Mesenchymal stem cell (in vitro differentiated cells and primary cell): Measurements from ENCODE around the gene FGR.

Experiments
- DNase-seq: peaks from one replicate; pipeline ENCODE4 v3.0.0-alpha.2; 2013
- H2AFZ ChIP-seq: one replicate; pipeline ENCODE4 v1.6.1; 2013; ENCODE audit warnings: low read depth, mild to moderate bottlenecking, control low read depth, inconsistent platforms, low read length, moderate library complexity
- H2AK5ac ChIP-seq: 2 replicates; pipeline ENCODE4 v1.6.1; 2013; ENCODE audit warnings: low read length, moderate library complexity, mild to moderate bottlenecking, inconsistent platforms; ENCODE audit not compliant: severe bottlenecking
- H2BK120ac ChIP-seq: one replicate; pipeline ENCODE4 v1.6.1; 2013; ENCODE audit warnings: low read depth, mild to moderate bottlenecking, inconsistent platforms, low read length, moderate library complexity
- H2BK12ac ChIP-seq, 2 experiments: one replicate each; pipeline ENCODE4 v1.6.1; 2013; ENCODE audit warnings: inconsistent platforms in 2 of 2, low read length in 2 of 2, mild to moderate bottlenecking in 2 of 2, moderate library complexity in 2 of 2, control low read depth in 1 of 2
- H2BK15ac ChIP-seq: one replicate; pipeline ENCODE4 v1.6.1; 2013; ENCODE audit warnings: mild to moderate bottlenecking, low read depth, inconsistent platforms; ENCODE audit not compliant: poor library complexity, severe bottlenecking
- H2BK5ac ChIP-seq: 2 replicates; pipeline ENCODE4 v1.6.1; 2013; ENCODE audit warnings: low read depth, mild to moderate bottlenecking, low read length, control low read depth, inconsistent platforms; ENCODE audit not compliant: poor library complexity, severe bottlenecking
- H3K14ac ChIP-seq, 2 experiments: one replicate each; pipeline ENCODE4 v1.6.1; 2013; ENCODE audit warnings: inconsistent platforms in 2 of 2, low read length in 2 of 2, control low read depth in 1 of 2, mild to moderate bottlenecking in 1 of 2, moderate library complexity in 1 of 2
- H3K18ac ChIP-seq, 2 experiments: one replicate each; pipeline ENCODE4 v1.6.1; 2013; ENCODE audit warnings: inconsistent platforms in 2 of 2, low read length in 2 of 2, control low read depth in 1 of 2, low read depth in 1 of 2, mild to moderate bottlenecking in 1 of 2
- H3K23ac ChIP-seq, 2 experiments: one replicate each; pipeline ENCODE4 v1.6.1; 2013; ENCODE audit warnings: inconsistent platforms in 2 of 2, low read length in 2 of 2, mild to moderate bottlenecking in 2 of 2, moderate library complexity in 2 of 2, control low read depth in 1 of 2
- H3K27ac ChIP-seq: 2 replicates; pipeline ENCODE4 v1.5.1; 2013; ENCODE audit warnings: mild to moderate bottlenecking, moderate library complexity, low read length, control low read depth, inconsistent platforms; ENCODE audit not compliant: poor library complexity, severe bottlenecking
- H3K27me3 ChIP-seq, 2 experiments: 2 replicates each; pipeline versions ENCODE4 v1.6.1 to v1.7.0; 2013; ENCODE audit warnings: low read length in 2 of 2, mild to moderate bottlenecking in 2 of 2, moderate library complexity in 2 of 2, control low read depth in 1 of 2, inconsistent platforms in 1 of 2; ENCODE audit not compliant: control insufficient read depth in 1 of 2, insufficient read depth in 1 of 2
- H3K36me3 ChIP-seq, 2 experiments: 2 replicates each; pipeline versions ENCODE4 v1.6.1 to v1.7.0; 2013; ENCODE audit warnings: low read length in 2 of 2, control low read depth in 1 of 2, inconsistent platforms in 1 of 2, low read depth in 1 of 2, mild to moderate bottlenecking in 1 of 2; ENCODE audit not compliant: insufficient read depth in 2 of 2, control insufficient read depth in 1 of 2
- H3K4ac ChIP-seq, 2 experiments: one replicate each; pipeline ENCODE4 v1.6.1; 2013; ENCODE audit warnings: inconsistent platforms in 2 of 2, low read length in 2 of 2, mild to moderate bottlenecking in 2 of 2, moderate library complexity in 2 of 2, control low read depth in 1 of 2, low read depth in 1 of 2
- H3K4me1 ChIP-seq: 2 replicates; pipeline ENCODE4 v1.6.1; 2013; ENCODE audit warnings: low read depth, low read length, control low read depth; ENCODE audit not compliant: control insufficient read depth, insufficient read depth
- H3K4me2 ChIP-seq: 2 replicates; pipeline ENCODE4 v1.6.1; 2013; ENCODE audit warnings: low read length, mild to moderate bottlenecking, inconsistent platforms; ENCODE audit not compliant: poor library complexity, severe bottlenecking
- H3K4me3 ChIP-seq, 2 experiments: 2 replicates each; pipeline versions ENCODE4 v1.5.1 to v1.7.0; 2013; ENCODE audit warnings: low read length in 2 of 2, mild to moderate bottlenecking in 2 of 2, control low read depth in 1 of 2, low read depth in 1 of 2; ENCODE audit not compliant: insufficient read depth in 1 of 2
- H3K79me1 ChIP-seq: replicated peaks from 2 replicates; pipeline ENCODE4 v1.6.1; 2013; ENCODE audit warnings: mild to moderate bottlenecking, control low read depth, low read length, inconsistent platforms; ENCODE audit not compliant: poor library complexity, severe bottlenecking
- H3K9ac ChIP-seq: 2 replicates; pipeline ENCODE4 v1.7.0; 2013; ENCODE audit warnings: mild to moderate bottlenecking, low read length, moderate library complexity
- H3K9me3 ChIP-seq: 2 replicates; pipeline ENCODE4 v1.7.0; 2013; ENCODE audit warnings: mild to moderate bottlenecking, low read length; ENCODE audit not compliant: control insufficient read depth
- H4K8ac ChIP-seq: one replicate; pipeline ENCODE4 v1.6.1; 2013; ENCODE audit warnings: inconsistent platforms, mild to moderate bottlenecking, low read length, moderate library complexity
- H4K91ac ChIP-seq: one replicate; pipeline ENCODE4 v1.6.1; 2013; ENCODE audit warnings: mild to moderate bottlenecking, low read length, inconsistent platforms
- WGBS: methylation state at CpG from one replicate; pipeline ENCODE4 v1.1.7; 2013; ENCODE audit warnings: mixed read lengths; 5-methylcytosine and 5-hydroxymethylcytosine counted together

Gene FGR

GRCh38 chr1:27595597-27595996, 39.4 kb downstream of the FGR start:
- no peak for DNase-seq
- Histone ChIP-seq H3K4me3 (no peak overlapping the region), H3K4me1 (peaks cover 96% of the 10 kb centered on the region), H3K18ac (no peak overlapping the region), H2BK120ac (no peak overlapping the region), H3K9ac (peak overlapping the region; percentile 29), H3K4ac (no peak overlapping the region), H2BK15ac (no peak overlapping the region), H3K27me3 (no peaks in the 10 kb centered on the region), H2BK5ac (no peak overlapping the region), H2AFZ (no peak overlapping the region), H3K14ac (peak overlapping the region in 1 of 2 experiments; percentile 44), H4K8ac (peak overlapping the region; percentile 27), H3K27ac (peak overlapping the region; percentile 51), H3K36me3 (peaks cover 10 to 36% of the 10 kb centered on the region in 2 experiments), H3K79me1 (peaks cover 21% of the 10 kb centered on the region), H2AK5ac (peak overlapping the region; percentile 41), H4K91ac (peak overlapping the region; percentile 31), H3K4me2 (no peak overlapping the region), H2BK12ac (peak overlapping the region; percentile 24 to 49), H3K9me3 (no peaks in the 10 kb centered on the region), H3K23ac (no peak overlapping the region)
- WGBS, result 83% methylated on average over 5 of the region's 5 CpGs

- peak overlapping the region in 1 of 2 experiments; percentile 49 for H2BK12ac ChIP-seq
Observed at GRCh38 chr1:27594564-27595510, 40.1 kb downstream of the FGR start.

GRCh38 chr1:27593678-27594563, 41.1 kb downstream of the FGR start:
- peak overlapping the region; percentile 44 for H3K27ac ChIP-seq

More at GRCh38 chr1:27594564-27595510, 40.1 kb downstream of the FGR start:
- peak overlapping the region in 1 of 2 experiments; percentile 62 for H3K23ac ChIP-seq
- no peaks in the 10 kb centered on the region for H3K9me3 ChIP-seq
- H2BK120ac ChIP-seq, result no peak overlapping the region
- H3K27me3 ChIP-seq, result no peaks in the 10 kb centered on the region
- no peak overlapping the region for H2BK5ac ChIP-seq
- peak overlapping the region; percentile 42 for H2AK5ac ChIP-seq
- no peak overlapping the region for H2AFZ ChIP-seq
- peak overlapping the region; percentile 32 for H3K4me2 ChIP-seq
- peaks cover 23% of the 10 kb centered on the region for H3K79me1 ChIP-seq
- no peak overlapping the region for H4K8ac ChIP-seq
- DNase-seq, result peak; percentile 64
- H3K4ac ChIP-seq, result peak overlapping the region in 1 of 2 experiments; percentile 8
- H3K4me3 ChIP-seq, result peak overlapping the region in 1 of 2 experiments; percentile 3
- no peak overlapping the region for H4K91ac ChIP-seq
- peaks cover 10 to 39% of the 10 kb centered on the region in 2 experiments for H3K36me3 ChIP-seq
- peak overlapping the region; percentile 29 for H3K9ac ChIP-seq
- H3K14ac ChIP-seq, result peak overlapping the region in 1 of 2 experiments; percentile 29
- H3K18ac ChIP-seq, result peak overlapping the region in 1 of 2 experiments; percentile 86
- peaks cover 96% of the 10 kb centered on the region for H3K4me1 ChIP-seq
- H2BK15ac ChIP-seq, result no peak overlapping the region
- 61% methylated on average over 17 of the region's 17 CpGs for WGBS
- H3K27ac ChIP-seq, result peak overlapping the region; percentile 51

More at GRCh38 chr1:27593678-27594563, 41.1 kb downstream of the FGR start:
- peak overlapping the region in 1 of 2 experiments; percentile 45 for H2BK12ac ChIP-seq
- no peak overlapping the region for H2BK5ac ChIP-seq
- peak overlapping the region in 1 of 2 experiments; percentile 63 for H3K14ac ChIP-seq
- WGBS, result 46% methylated on average over 6 of the region's 8 CpGs
- no peak overlapping the region for H3K23ac ChIP-seq
- no peak overlapping the region for H2BK120ac ChIP-seq
- H3K18ac ChIP-seq, result peak overlapping the region in 1 of 2 experiments; percentile 86
- H3K36me3 ChIP-seq, result peaks cover 10 to 44% of the 10 kb centered on the region in 2 experiments
- peaks cover 23% of the 10 kb centered on the region for H3K79me1 ChIP-seq
- H3K4me2 ChIP-seq, result peak overlapping the region; percentile 39
- peak overlapping the region; percentile 57 for H2AK5ac ChIP-seq
- H3K4me3 ChIP-seq, result peak overlapping the region in 1 of 2 experiments; percentile 3
- no peak overlapping the region for H2AFZ ChIP-seq
- DNase-seq, result no peak
- peak overlapping the region in 1 of 2 experiments; percentile 62 for H3K4ac ChIP-seq
- peak overlapping the region; percentile 14 for H4K91ac ChIP-seq
- H3K9me3 ChIP-seq, result no peaks in the 10 kb centered on the region
- H3K27me3 ChIP-seq, result no peaks in the 10 kb centered on the region
- H3K9ac ChIP-seq, result peak overlapping the region; percentile 29
- H3K4me1 ChIP-seq, result peaks cover 96% of the 10 kb centered on the region
- no peak overlapping the region for H2BK15ac ChIP-seq
- H4K8ac ChIP-seq, result peak overlapping the region; percentile 35
